GM12875 (cell line): Measurements from ENCODE around the gene JSRP1.

ENCODE experiments used
- H3K4me3 ChIP-seq: one replicate; pipeline ENCODE4 v1.5.1; 2011; ENCODE audit warnings: low read depth, low read length, control low read depth
- CTCF ChIP-seq: IDR thresholded peaks from 2 replicates; pipeline ENCODE4 v1.5.1; 2011; ENCODE audit warnings: low read depth, mild to moderate bottlenecking, control low read depth, inconsistent platforms, low read length, moderate library complexity, borderline replicate concordance; ENCODE audit not compliant: insufficient read depth

JSRP1 gene

GRCh38 chr19:2268861-2269243 is 12.6 kb upstream of the JSRP1 start:
- no peak for TF ChIP-seq CTCF
- H3K4me3 ChIP-seq = peak overlapping the region; percentile 62

- H3K4me3 ChIP-seq = no peak overlapping the region
- no peak for TF ChIP-seq CTCF
Observed at GRCh38 chr19:2268480-2268830, 12.2 kb upstream of the JSRP1 start.

- peak overlapping the region; percentile 6 for H3K4me3 ChIP-seq
- no peak for TF ChIP-seq CTCF
Observed at GRCh38 chr19:2266183-2266993, 10.2 kb upstream of the JSRP1 start.

- TF ChIP-seq CTCF = peak; percentile 70
- H3K4me3 ChIP-seq = no peak overlapping the region
Observed at GRCh38 chr19:2261438-2262172, 5.4 kb upstream of the JSRP1 start.

- TF ChIP-seq CTCF = no peak
- no peak overlapping the region for H3K4me3 ChIP-seq
Observed at GRCh38 chr19:2260341-2260805, 4.2 kb upstream of the JSRP1 start.

- no peak overlapping the region for H3K4me3 ChIP-seq
- TF ChIP-seq CTCF = no peak
Observed at GRCh38 chr19:2259336-2259735, 3.1 kb upstream of the JSRP1 start.
